Neural cell (in vitro differentiated cells): ENCODE measurements around the gene ROR2. TPM values are rescaled to one million over a fixed set of nuclear protein-coding genes. Genes with fewer than 3 reads are reported as not detected.

Source experiments
- H2AFZ ChIP-seq: fragments of 200-600, 300-800 bp; sonication (generic), shearing (Covaris generic); 2 replicates; pipeline ENCODE4 v1.6.0; 2014; ENCODE audit warnings: low read depth, mild to moderate bottlenecking, antibody characterized with exemption, low read length, moderate library complexity
- H3F3A ChIP-seq: fragments of 200-600 bp; shearing (Covaris generic); 2 replicates; pipeline ENCODE4 v1.6.1; 2016; ENCODE audit warnings: mild to moderate bottlenecking, moderate library complexity, mixed read lengths, antibody characterized with exemption, low read length; ENCODE audit not compliant: insufficient read depth, poor library complexity, severe bottlenecking
- H3K27ac ChIP-seq: fragments of 200-600, 300-800 bp; sonication (generic), shearing (Covaris generic); 2 replicates; pipeline ENCODE4 v1.5.1; 2014; ENCODE audit warnings: mild to moderate bottlenecking, low read length, moderate library complexity
- H3K27me3 ChIP-seq: fragments of 300-800, 200-600 bp; sonication (generic), shearing (Covaris generic); 2 replicates; pipeline ENCODE4 v1.6.0; 2014; ENCODE audit warnings: mild to moderate bottlenecking, low read depth, low read length, moderate library complexity; ENCODE audit not compliant: insufficient read depth
- H3K36me3 ChIP-seq: fragments of 300-800, 200-600 bp; sonication (generic), shearing (Covaris generic); 2 replicates; pipeline ENCODE4 v1.5.1; 2014; ENCODE audit warnings: mild to moderate bottlenecking, antibody characterized with exemption, low read length, moderate library complexity; ENCODE audit not compliant: insufficient read depth
- H3K4me2 ChIP-seq: fragments of 300-800, 200-600 bp; sonication (generic), shearing (Covaris generic); 2 replicates; pipeline ENCODE4 v1.6.0; 2014; ENCODE audit warnings: mild to moderate bottlenecking, low read length
- H3K4me3 ChIP-seq: fragments of 300-800, 200-600 bp; sonication (generic), shearing (Covaris generic); 2 replicates; pipeline ENCODE4 v1.5.1; 2014; ENCODE audit warnings: mild to moderate bottlenecking, low read length, moderate library complexity
- H3K79me2 ChIP-seq: fragments of 200-600 bp; shearing (Covaris generic); replicated peaks from 2 replicates; pipeline ENCODE4 v1.6.0; 2014; ENCODE audit warnings: mild to moderate bottlenecking, low read length, moderate library complexity; ENCODE audit not compliant: insufficient read depth
- H3K9ac ChIP-seq: fragments of 300-800, 200-600 bp; sonication (generic), shearing (Covaris generic); 2 replicates; pipeline ENCODE4 v1.6.1; 2016; ENCODE audit warnings: mild to moderate bottlenecking, low read length, mixed read lengths
- H3K9me2 ChIP-seq: fragments of 200-600 bp; shearing (Covaris generic); 2 replicates; pipeline ENCODE4 v1.6.1; 2016; ENCODE audit warnings: mild to moderate bottlenecking, low read length, mixed read lengths; ENCODE audit not compliant: insufficient read depth
- H3K9me3 ChIP-seq: fragments of 200-600, 300-800 bp; sonication (generic), shearing (Covaris generic); 2 replicates; pipeline ENCODE4 v1.6.1; 2016; ENCODE audit warnings: mild to moderate bottlenecking, mixed run types, low read length, moderate library complexity, mixed read lengths
- H4K20me1 ChIP-seq: fragments of 200-600 bp; shearing (Covaris generic); 2 replicates; pipeline ENCODE4 v1.6.1; 2016; ENCODE audit warnings: mild to moderate bottlenecking, mixed run types; ENCODE audit not compliant: insufficient read depth
- EP300 ChIP-seq: fragments of 450-650 bp; conservative IDR thresholded peaks from 2 replicates; pipeline ENCODE4 v1.6.1; 2014; ENCODE audit warnings: antibody characterized with exemption, mild to moderate bottlenecking, moderate library complexity; ENCODE audit not compliant: poor library complexity, severe bottlenecking
- EZH2 ChIP-seq: fragments of 200-600, 300-800 bp; shearing (Covaris generic), sonication (generic); IDR thresholded peaks from 2 replicates; pipeline ENCODE4 v1.6.1; 2014; ENCODE audit warnings: antibody characterized with exemption, low read length, borderline replicate concordance, mild to moderate bottlenecking; ENCODE audit not compliant: insufficient read depth, poor library complexity, severe bottlenecking
- MXI1 ChIP-seq: fragments of 450-650 bp; conservative IDR thresholded peaks from 2 replicates; pipeline ENCODE4 v1.6.1; 2014; ENCODE audit warnings: antibody characterized with exemption, mild to moderate bottlenecking; ENCODE audit not compliant: poor library complexity, severe bottlenecking
- POLR2AphosphoS5 ChIP-seq: IDR thresholded peaks from 2 replicates; pipeline ENCODE4 v1.6.1; 2012
- RAD21 ChIP-seq: fragments of 450-650 bp; conservative IDR thresholded peaks from 2 replicates; pipeline ENCODE4 v1.6.1; 2014; ENCODE audit warnings: antibody characterized with exemption, mild to moderate bottlenecking, moderate library complexity
- SMC3 ChIP-seq: fragments of 450-650 bp; conservative IDR thresholded peaks from 2 replicates; pipeline ENCODE4 v1.6.1; 2014; ENCODE audit warnings: antibody characterized with exemption, mild to moderate bottlenecking, moderate library complexity; ENCODE audit not compliant: poor library complexity
- TAF1 ChIP-seq: IDR thresholded peaks from 2 replicates; pipeline ENCODE4 v1.6.1; 2012; ENCODE audit warnings: low read depth
- polyA plus RNA-seq: library from polyadenylated mRNA; depleted of rRNA; stranded (reverse); fragments of >200 nt; gene quantifications from 2 replicates; pipeline ENCODE4 v1.2.3, GENCODE V29; 2014
- TF ChIP-seq, protein P1 (sequence below): IDR thresholded peaks from 2 replicates; pipeline ENCODE4 v1.6.1; 2012; ENCODE audit warnings: borderline replicate concordance
- TF ChIP-seq, protein P2 (sequence below): fragments of 450-650 bp; IDR thresholded peaks from 2 replicates; pipeline ENCODE4 v1.5.1; 2014; ENCODE audit warnings: antibody characterized with exemption, mild to moderate bottlenecking, moderate library complexity; ENCODE audit not compliant: poor library complexity, severe bottlenecking

Gene ROR2
- polyA plus RNA-seq, 1 donor from 2014 or later, result 0.33 TPM

GRCh38 chr9:91905237-91905650, 44.8 kb downstream of the ROR2 start:
- no peak overlapping the region for H3K27ac ChIP-seq
- H3K9me2 ChIP-seq, result no peaks in the 10 kb centered on the region
- H3K4me3 ChIP-seq, result no peak overlapping the region
- H3K9ac ChIP-seq, result no peak overlapping the region
- no peak overlapping the region for H2AFZ ChIP-seq
- no peaks in the 10 kb centered on the region for H3K36me3 ChIP-seq
- no peaks in the 10 kb centered on the region for H4K20me1 ChIP-seq
- H3K79me2 ChIP-seq, result no peaks in the 10 kb centered on the region
- H3K9me3 ChIP-seq, result no peaks in the 10 kb centered on the region
- H3K4me2 ChIP-seq, result no peak overlapping the region
- TF ChIP-seq, protein P1, sequence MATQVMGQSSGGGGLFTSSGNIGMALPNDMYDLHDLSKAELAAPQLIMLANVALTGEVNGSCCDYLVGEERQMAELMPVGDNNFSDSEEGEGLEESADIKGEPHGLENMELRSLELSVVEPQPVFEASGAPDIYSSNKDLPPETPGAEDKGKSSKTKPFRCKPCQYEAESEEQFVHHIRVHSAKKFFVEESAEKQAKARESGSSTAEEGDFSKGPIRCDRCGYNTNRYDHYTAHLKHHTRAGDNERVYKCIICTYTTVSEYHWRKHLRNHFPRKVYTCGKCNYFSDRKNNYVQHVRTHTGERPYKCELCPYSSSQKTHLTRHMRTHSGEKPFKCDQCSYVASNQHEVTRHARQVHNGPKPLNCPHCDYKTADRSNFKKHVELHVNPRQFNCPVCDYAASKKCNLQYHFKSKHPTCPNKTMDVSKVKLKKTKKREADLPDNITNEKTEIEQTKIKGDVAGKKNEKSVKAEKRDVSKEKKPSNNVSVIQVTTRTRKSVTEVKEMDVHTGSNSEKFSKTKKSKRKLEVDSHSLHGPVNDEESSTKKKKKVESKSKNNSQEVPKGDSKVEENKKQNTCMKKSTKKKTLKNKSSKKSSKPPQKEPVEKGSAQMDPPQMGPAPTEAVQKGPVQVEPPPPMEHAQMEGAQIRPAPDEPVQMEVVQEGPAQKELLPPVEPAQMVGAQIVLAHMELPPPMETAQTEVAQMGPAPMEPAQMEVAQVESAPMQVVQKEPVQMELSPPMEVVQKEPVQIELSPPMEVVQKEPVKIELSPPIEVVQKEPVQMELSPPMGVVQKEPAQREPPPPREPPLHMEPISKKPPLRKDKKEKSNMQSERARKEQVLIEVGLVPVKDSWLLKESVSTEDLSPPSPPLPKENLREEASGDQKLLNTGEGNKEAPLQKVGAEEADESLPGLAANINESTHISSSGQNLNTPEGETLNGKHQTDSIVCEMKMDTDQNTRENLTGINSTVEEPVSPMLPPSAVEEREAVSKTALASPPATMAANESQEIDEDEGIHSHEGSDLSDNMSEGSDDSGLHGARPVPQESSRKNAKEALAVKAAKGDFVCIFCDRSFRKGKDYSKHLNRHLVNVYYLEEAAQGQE, result no peak
- TF ChIP-seq EP300 (no peak), TAF1 (no peak), POLR2AphosphoS5 (no peak), RAD21 (no peak), EZH2 (no peak), SMC3 (no peak), MXI1 (no peak)
- TF ChIP-seq, protein P2, sequence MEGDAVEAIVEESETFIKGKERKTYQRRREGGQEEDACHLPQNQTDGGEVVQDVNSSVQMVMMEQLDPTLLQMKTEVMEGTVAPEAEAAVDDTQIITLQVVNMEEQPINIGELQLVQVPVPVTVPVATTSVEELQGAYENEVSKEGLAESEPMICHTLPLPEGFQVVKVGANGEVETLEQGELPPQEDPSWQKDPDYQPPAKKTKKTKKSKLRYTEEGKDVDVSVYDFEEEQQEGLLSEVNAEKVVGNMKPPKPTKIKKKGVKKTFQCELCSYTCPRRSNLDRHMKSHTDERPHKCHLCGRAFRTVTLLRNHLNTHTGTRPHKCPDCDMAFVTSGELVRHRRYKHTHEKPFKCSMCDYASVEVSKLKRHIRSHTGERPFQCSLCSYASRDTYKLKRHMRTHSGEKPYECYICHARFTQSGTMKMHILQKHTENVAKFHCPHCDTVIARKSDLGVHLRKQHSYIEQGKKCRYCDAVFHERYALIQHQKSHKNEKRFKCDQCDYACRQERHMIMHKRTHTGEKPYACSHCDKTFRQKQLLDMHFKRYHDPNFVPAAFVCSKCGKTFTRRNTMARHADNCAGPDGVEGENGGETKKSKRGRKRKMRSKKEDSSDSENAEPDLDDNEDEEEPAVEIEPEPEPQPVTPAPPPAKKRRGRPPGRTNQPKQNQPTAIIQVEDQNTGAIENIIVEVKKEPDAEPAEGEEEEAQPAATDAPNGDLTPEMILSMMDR, result no peak
- H3K27me3 ChIP-seq, result no peaks in the 10 kb centered on the region
- H3F3A ChIP-seq, result no peaks in the 10 kb centered on the region

DNA sequence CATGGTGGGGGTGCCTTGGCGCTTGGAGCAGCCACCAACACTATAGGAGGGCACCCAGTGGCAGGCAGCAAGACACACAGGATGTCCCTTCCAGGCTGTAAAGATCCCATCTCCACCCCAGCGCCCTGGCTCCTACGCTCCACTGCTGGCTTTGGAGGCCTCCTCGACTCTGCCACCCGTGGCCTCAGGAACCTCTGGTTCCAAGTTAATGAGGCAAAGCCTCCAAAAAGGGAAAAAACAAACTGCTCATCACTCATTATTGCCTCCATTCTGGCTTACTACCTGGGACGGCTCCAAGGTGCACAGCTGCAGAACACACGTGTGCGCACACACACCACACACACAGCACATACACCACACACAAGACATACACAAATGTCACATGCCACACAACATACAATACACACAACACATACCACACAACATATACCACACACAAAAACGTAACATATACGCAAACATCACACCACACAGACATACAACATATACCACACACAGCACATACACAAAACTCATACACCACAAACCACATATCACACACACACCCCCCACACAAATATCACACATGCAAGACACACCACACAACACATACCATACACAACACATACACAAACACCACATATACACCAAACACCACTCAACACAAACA, 45.3 kb downstream of the ROR2 start:
- Histone ChIP-seq H3K36me3 (no peaks in the 10 kb centered on the region), H3K9me2 (no peaks in the 10 kb centered on the region), H2AFZ (no peak overlapping the region), H3K79me2 (no peaks in the 10 kb centered on the region), H3K27ac (no peak overlapping the region), H3K9ac (no peak overlapping the region), H3K27me3 (no peaks in the 10 kb centered on the region), H3K9me3 (no peaks in the 10 kb centered on the region), H3K4me3 (no peak overlapping the region), H3K4me2 (no peak overlapping the region), H4K20me1 (no peaks in the 10 kb centered on the region), H3F3A (no peaks in the 10 kb centered on the region)
- TF ChIP-seq RAD21 (no peak), POLR2AphosphoS5 (no peak), EP300 (no peak), SMC3 (no peak), TAF1 (no peak), MXI1 (no peak), EZH2 (no peak)
- TF ChIP-seq, protein P1, result no peak
- TF ChIP-seq, protein P2, result no peak
